ENCODE measurements around the gene FAM227B. TPM values are rescaled to one million over a fixed set of nuclear protein-coding genes. Genes with fewer than 3 reads are reported as not detected.

Gene FAM227B
- total RNA-seq, 1 donor from 2014 or later: 2.9 TPM

DNA sequence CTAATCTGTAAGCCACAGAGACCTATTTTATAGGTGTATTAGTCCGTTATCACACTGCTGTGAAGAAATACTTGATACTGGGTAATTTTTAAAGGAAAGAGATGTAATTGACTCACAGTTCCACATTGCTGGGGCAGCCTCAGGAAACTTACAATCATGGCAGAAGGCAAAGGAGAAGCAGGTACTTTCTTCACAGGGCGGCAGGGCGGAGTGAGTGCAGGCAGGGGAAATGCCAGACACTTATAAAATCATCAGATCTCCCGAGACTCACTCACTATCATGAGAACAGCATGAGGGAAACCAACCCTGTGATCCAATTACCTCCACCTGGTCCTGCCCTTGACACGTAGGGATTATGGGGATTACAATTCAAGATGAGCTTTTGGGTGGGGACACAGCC lies 341.9 kb downstream of the FAM227B start:
- Histone ChIP-seq H3K27ac (no peak overlapping the region), H3K27me3 (no peaks in the 10 kb centered on the region), H3K9me3 (no peaks in the 10 kb centered on the region), H3K4me3 (no peak overlapping the region), H3K36me3 (peaks cover 0 to 7% of the 10 kb centered on the region in 2 donors), H3K4me1 (peaks cover 4% of the 10 kb centered on the region)
- intact Hi-C loops (cut with DNase I): no loop called here
- DNase-seq (ENCODE audit: extremely low spot score in 2 of 2): no peak
- TF ChIP-seq CTCF (IDR thresholded peaks at IDR 0.05): no peak

Other genes starting within 250 kb of the FAM227B start
- 137 TPM for gene FGF7, start 197.6 kb downstream of the FAM227B start, total RNA-seq
- 13.3 TPM for gene DTWD1, start 230 bp upstream of the FAM227B start, total RNA-seq

Data from vagina (tissue), 2 donors.